Nephron (organoid): ENCODE measurements around the gene MAGI2.

ENCODE experiments used
- H3K27ac Mint-ChIP-seq, 3 experiments: 2 replicates each; pipeline ENCODE4 v1.8.0; 2020; ENCODE audit warnings: mixed read lengths in 3 of 3, mild to moderate bottlenecking in 2 of 3, moderate library complexity in 1 of 3
- H3K27me3 Mint-ChIP-seq: 2 replicates; pipeline ENCODE4 v1.8.0; 2021; ENCODE audit warnings: low read depth, mild to moderate bottlenecking, moderate library complexity, mixed read lengths
- H3K36me3 Mint-ChIP-seq: 2 replicates; pipeline ENCODE4 v1.8.0; 2020; ENCODE audit warnings: low read depth, mixed read lengths
- H3K4me1 Mint-ChIP-seq: 2 replicates; pipeline ENCODE4 v1.8.0; 2020; ENCODE audit warnings: mixed read lengths
- H3K4me3 Mint-ChIP-seq, 3 experiments: 2 replicates each; pipeline ENCODE4 v1.8.0; 2020; ENCODE audit warnings: mild to moderate bottlenecking in 3 of 3, mixed read lengths in 3 of 3, moderate library complexity in 2 of 3
- H3K9me3 Mint-ChIP-seq: 2 replicates; pipeline ENCODE4 v1.8.0; 2020; ENCODE audit warnings: mixed read lengths
- TF ChIP-seq, protein P1 (sequence below), 3 experiments: fragments of 200-600 bp; sonication (generic); IDR thresholded peaks; one replicate each; pipeline ENCODE4 v1.5.0; 2021; ENCODE audit warnings: antibody characterized with exemption in 3 of 3; ENCODE audit not compliant: unreplicated experiment in 3 of 3

The MAGI2 gene

DNA sequence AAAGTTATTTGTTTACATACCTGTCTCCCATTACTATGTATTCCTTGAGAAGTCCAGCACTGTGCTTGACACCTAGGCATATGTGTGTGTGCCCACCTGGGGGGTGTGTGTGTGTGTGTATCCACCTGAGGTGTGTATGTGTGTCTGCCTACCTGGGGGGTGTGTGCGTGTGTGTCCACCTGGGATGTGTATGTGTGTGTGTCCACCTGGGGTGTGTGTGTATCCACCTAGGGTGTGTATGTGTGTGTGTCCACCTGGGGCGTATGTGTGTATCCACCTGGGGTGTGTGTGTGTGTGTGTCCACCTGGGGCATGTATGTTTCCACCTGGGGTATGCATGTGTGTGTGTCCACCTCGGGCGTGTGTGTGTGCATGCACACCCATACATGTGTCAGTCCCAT is 1051.4 kb downstream of the MAGI2 start:
- peaks cover 3% of the 10 kb centered on the region for H3K27me3 Mint-ChIP-seq

GRCh38 chr7:78400038-78400437 is 1053.4 kb downstream of the MAGI2 start:
- peaks cover 3% of the 10 kb centered on the region for H3K27me3 Mint-ChIP-seq
- no peak overlapping the region for H3K27ac Mint-ChIP-seq
- peaks cover 7% of the 10 kb centered on the region for H3K36me3 Mint-ChIP-seq
- peaks cover 7% of the 10 kb centered on the region for H3K9me3 Mint-ChIP-seq
- TF ChIP-seq, protein P1, sequence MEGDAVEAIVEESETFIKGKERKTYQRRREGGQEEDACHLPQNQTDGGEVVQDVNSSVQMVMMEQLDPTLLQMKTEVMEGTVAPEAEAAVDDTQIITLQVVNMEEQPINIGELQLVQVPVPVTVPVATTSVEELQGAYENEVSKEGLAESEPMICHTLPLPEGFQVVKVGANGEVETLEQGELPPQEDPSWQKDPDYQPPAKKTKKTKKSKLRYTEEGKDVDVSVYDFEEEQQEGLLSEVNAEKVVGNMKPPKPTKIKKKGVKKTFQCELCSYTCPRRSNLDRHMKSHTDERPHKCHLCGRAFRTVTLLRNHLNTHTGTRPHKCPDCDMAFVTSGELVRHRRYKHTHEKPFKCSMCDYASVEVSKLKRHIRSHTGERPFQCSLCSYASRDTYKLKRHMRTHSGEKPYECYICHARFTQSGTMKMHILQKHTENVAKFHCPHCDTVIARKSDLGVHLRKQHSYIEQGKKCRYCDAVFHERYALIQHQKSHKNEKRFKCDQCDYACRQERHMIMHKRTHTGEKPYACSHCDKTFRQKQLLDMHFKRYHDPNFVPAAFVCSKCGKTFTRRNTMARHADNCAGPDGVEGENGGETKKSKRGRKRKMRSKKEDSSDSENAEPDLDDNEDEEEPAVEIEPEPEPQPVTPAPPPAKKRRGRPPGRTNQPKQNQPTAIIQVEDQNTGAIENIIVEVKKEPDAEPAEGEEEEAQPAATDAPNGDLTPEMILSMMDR (IDR thresholded peaks at IDR 0.05; ENCODE audit: unreplicated experiment in 3 of 3) = no peak
- H3K4me1 Mint-ChIP-seq = no peaks in the 10 kb centered on the region
- H3K4me3 Mint-ChIP-seq = no peak overlapping the region

More for the DNA sequence above, 1051.4 kb downstream of the MAGI2 start:
- Mint-ChIP-seq H3K4me1 (no peaks in the 10 kb centered on the region), H3K27ac (no peak overlapping the region), H3K36me3 (peaks cover 7% of the 10 kb centered on the region), H3K4me3 (no peak overlapping the region), H3K9me3 (peaks cover 7% of the 10 kb centered on the region)
- TF ChIP-seq, protein P1 (IDR thresholded peaks at IDR 0.05; ENCODE audit: unreplicated experiment in 3 of 3) = no peak

DNA sequence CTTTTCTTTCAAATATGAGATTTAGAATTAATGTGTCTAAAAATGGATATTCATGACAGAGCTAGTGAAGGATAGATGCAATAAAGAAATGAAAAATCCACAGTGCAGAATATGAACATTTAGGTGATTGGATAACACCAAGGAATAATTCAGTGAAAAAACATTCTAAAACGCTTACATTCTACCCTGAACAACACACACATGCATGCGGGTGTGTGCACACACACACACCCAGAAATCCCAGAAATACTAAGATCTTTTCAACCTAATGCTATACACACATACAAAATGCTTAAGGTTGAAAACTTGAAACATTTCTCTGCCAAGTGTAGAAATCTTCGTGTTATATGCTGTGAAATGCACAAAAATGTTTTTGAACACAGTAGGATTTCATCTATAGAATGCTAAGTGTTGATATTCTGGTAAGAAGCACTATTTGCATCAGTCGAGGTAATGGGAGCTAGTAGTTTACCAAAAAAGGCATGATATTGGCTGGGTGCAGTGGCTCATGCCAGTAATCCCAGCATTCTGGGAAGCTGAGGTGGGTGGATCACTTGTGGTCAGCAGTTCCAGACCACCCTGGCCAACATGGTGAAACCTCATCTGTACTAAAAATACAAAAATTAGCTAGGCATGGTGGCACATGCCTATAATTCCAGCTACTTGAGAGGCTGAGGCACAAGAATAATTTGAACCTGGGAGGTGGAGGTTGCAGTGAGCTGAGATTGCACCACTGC is 1054.3 kb downstream of the MAGI2 start:
- Mint-ChIP-seq H3K27ac (no peak overlapping the region), H3K9me3 (peaks cover 5% of the 10 kb centered on the region), H3K27me3 (peaks cover 3% of the 10 kb centered on the region), H3K36me3 (peaks cover 4% of the 10 kb centered on the region), H3K4me1 (no peaks in the 10 kb centered on the region), H3K4me3 (no peak overlapping the region)
- TF ChIP-seq, protein P1 (IDR thresholded peaks at IDR 0.05; ENCODE audit: unreplicated experiment in 3 of 3) = no peak

GRCh38 chr7:78398576-78398975 is 1054.9 kb downstream of the MAGI2 start:
- peaks cover 3% of the 10 kb centered on the region for H3K27me3 Mint-ChIP-seq
- peaks cover under 1% of the 10 kb centered on the region for H3K9me3 Mint-ChIP-seq
- H3K4me3 Mint-ChIP-seq = no peak overlapping the region
- TF ChIP-seq, protein P1 (IDR thresholded peaks at IDR 0.05; ENCODE audit: unreplicated experiment in 3 of 3) = no peak
- no peak overlapping the region for H3K27ac Mint-ChIP-seq
- no peaks in the 10 kb centered on the region for H3K4me1 Mint-ChIP-seq
- peaks cover 1% of the 10 kb centered on the region for H3K36me3 Mint-ChIP-seq

- TF ChIP-seq, protein P1 (IDR thresholded peaks at IDR 0.05; ENCODE audit: unreplicated experiment in 3 of 3) = no peak
- Mint-ChIP-seq H3K27me3 (peaks cover 3% of the 10 kb centered on the region), H3K36me3 (no peaks in the 10 kb centered on the region), H3K4me3 (no peak overlapping the region), H3K9me3 (no peaks in the 10 kb centered on the region), H3K27ac (no peak overlapping the region), H3K4me1 (no peaks in the 10 kb centered on the region)
Observed at GRCh38 chr7:78398081-78398480, 1055.4 kb downstream of the MAGI2 start.

- TF ChIP-seq, protein P1 (IDR thresholded peaks at IDR 0.05; ENCODE audit: unreplicated experiment in 3 of 3) = no peak
- H3K9me3 Mint-ChIP-seq = no peaks in the 10 kb centered on the region
- H3K36me3 Mint-ChIP-seq = no peaks in the 10 kb centered on the region
- H3K27ac Mint-ChIP-seq = no peak overlapping the region
- H3K4me1 Mint-ChIP-seq = no peaks in the 10 kb centered on the region
- no peak overlapping the region for H3K4me3 Mint-ChIP-seq
- no peaks in the 10 kb centered on the region for H3K27me3 Mint-ChIP-seq
Observed at GRCh38 chr7:78396210-78396609, 1057.3 kb downstream of the MAGI2 start.
